Measurements from ENCODE around the gene TPSB2.

DNA sequence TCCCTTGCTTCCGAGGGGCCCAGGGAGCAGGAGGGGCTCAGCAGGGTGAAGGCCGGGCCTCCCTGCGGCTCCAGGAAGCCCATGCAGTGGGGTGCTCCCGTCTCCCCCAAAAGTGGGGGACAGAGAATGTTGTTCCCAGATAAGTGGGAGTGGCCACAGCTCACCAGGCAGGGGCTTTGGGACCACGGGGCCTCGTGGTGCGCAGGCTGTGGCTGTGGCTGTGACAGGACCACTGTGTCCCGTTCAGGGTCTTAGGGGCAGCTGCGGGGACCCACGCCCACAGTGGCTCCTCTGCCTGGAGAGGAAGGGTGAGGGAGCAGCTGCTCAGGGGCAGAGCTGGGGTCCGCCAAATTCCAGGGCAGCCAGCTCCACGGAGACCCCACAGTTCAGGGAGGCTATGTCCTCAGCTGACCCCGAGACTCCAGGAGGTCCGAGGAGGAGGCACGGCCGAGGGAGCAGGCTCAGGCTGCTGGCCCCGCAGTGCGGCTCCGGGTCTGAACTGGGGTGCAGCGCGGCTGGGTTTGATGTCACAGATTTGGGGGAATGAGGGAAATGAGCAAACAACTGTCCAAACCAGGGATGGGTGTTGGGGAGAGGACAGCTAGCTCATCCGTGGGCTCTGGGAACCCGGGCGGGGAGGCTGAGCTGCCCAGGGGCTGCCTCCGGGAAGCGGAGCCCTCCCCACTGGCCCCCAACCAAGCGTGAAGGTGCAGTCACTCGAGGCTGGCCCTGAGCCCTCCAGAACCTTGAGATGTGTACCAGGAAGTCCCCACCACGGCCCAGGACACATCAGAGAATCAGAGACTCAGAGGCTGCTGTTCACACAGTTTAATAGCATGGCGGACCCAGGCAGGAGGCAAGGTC is 49.3 kb upstream of the TPSB2 start:
- TF ChIP-seq ZNF121 (CRISPR knock-in tag; IDR thresholded peaks at IDR 0.05) (no peak), ZNF396 (CRISPR knock-in tag; IDR thresholded peaks at IDR 0.05; ENCODE audit: borderline replicate concordance) (no peak), TCF7 (CRISPR knock-in tag; IDR thresholded peaks at IDR 0.05; ENCODE audit: low read depth) (no peak)
- TF ChIP-seq, protein P1, sequence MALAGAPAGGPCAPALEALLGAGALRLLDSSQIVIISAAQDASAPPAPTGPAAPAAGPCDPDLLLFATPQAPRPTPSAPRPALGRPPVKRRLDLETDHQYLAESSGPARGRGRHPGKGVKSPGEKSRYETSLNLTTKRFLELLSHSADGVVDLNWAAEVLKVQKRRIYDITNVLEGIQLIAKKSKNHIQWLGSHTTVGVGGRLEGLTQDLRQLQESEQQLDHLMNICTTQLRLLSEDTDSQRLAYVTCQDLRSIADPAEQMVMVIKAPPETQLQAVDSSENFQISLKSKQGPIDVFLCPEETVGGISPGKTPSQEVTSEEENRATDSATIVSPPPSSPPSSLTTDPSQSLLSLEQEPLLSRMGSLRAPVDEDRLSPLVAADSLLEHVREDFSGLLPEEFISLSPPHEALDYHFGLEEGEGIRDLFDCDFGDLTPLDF (CRISPR knock-in tag; IDR thresholded peaks at IDR 0.05), result no peak
- TF ChIP-seq, protein P2, sequence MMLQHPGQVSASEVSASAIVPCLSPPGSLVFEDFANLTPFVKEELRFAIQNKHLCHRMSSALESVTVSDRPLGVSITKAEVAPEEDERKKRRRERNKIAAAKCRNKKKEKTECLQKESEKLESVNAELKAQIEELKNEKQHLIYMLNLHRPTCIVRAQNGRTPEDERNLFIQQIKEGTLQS (CRISPR knock-in tag; conservative IDR thresholded peaks at IDR 0.05), result no peak
- TF ChIP-seq, protein P3, sequence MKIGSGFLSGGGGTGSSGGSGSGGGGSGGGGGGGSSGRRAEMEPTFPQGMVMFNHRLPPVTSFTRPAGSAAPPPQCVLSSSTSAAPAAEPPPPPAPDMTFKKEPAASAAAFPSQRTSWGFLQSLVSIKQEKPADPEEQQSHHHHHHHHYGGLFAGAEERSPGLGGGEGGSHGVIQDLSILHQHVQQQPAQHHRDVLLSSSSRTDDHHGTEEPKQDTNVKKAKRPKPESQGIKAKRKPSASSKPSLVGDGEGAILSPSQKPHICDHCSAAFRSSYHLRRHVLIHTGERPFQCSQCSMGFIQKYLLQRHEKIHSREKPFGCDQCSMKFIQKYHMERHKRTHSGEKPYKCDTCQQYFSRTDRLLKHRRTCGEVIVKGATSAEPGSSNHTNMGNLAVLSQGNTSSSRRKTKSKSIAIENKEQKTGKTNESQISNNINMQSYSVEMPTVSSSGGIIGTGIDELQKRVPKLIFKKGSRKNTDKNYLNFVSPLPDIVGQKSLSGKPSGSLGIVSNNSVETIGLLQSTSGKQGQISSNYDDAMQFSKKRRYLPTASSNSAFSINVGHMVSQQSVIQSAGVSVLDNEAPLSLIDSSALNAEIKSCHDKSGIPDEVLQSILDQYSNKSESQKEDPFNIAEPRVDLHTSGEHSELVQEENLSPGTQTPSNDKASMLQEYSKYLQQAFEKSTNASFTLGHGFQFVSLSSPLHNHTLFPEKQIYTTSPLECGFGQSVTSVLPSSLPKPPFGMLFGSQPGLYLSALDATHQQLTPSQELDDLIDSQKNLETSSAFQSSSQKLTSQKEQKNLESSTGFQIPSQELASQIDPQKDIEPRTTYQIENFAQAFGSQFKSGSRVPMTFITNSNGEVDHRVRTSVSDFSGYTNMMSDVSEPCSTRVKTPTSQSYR (CRISPR knock-in tag; IDR thresholded peaks at IDR 0.05), result no peak
- TF ChIP-seq, protein P4, sequence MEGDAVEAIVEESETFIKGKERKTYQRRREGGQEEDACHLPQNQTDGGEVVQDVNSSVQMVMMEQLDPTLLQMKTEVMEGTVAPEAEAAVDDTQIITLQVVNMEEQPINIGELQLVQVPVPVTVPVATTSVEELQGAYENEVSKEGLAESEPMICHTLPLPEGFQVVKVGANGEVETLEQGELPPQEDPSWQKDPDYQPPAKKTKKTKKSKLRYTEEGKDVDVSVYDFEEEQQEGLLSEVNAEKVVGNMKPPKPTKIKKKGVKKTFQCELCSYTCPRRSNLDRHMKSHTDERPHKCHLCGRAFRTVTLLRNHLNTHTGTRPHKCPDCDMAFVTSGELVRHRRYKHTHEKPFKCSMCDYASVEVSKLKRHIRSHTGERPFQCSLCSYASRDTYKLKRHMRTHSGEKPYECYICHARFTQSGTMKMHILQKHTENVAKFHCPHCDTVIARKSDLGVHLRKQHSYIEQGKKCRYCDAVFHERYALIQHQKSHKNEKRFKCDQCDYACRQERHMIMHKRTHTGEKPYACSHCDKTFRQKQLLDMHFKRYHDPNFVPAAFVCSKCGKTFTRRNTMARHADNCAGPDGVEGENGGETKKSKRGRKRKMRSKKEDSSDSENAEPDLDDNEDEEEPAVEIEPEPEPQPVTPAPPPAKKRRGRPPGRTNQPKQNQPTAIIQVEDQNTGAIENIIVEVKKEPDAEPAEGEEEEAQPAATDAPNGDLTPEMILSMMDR (IDR thresholded peaks at IDR 0.05), result no peak
